ENCODE results near the gene ELOF1.

The ELOF1 gene

GRCh38 chr19:11505504-11506100 is 53.4 kb downstream of the ELOF1 start, which contains the start of gene ZNF653 (continued):
- 0 out of 2 replicates have a peak, but pooled peaks have one; percentile 4 for TF ChIP-seq ZSCAN30 (tag by site-specific recombination; IDR thresholded peaks at IDR 0.05)
- no peak for TF ChIP-seq ZNF112 (tag by site-specific recombination; IDR thresholded peaks at IDR 0.05)
- 0 out of 2 replicates have a peak, but pooled peaks have one; percentile 13 for TF ChIP-seq HOXA7 (CRISPR knock-in tag; IDR thresholded peaks at IDR 0.05; ENCODE audit: borderline replicate concordance)
- TF ChIP-seq MZF1 (tag by site-specific recombination; IDR thresholded peaks at IDR 0.05; ENCODE audit: borderline replicate concordance): no peak
- no peak for TF ChIP-seq ZNF791 (tag by site-specific recombination; IDR thresholded peaks at IDR 0.05)
- TF ChIP-seq ZNF645 (tag by site-specific recombination; IDR thresholded peaks at IDR 0.05): no peak
- TF ChIP-seq ZNF580 (tag by site-specific recombination; IDR thresholded peaks at IDR 0.05): 0 out of 2 replicates have a peak, but pooled peaks have one; percentile 32
- TF ChIP-seq ZNF510 (tag by site-specific recombination; IDR thresholded peaks at IDR 0.05; ENCODE audit: insufficient replicate concordance): no peak
- peak; percentile 93 for TF ChIP-seq ZNF335 (tag by site-specific recombination; conservative IDR thresholded peaks at IDR 0.05)
- peak; percentile 78 for TF ChIP-seq ZNF398 (tag by site-specific recombination; IDR thresholded peaks at IDR 0.05)
- no peak for TF ChIP-seq ZNF18 (tag by site-specific recombination; IDR thresholded peaks at IDR 0.05)
- TF ChIP-seq ZNF768 (tag by site-specific recombination; IDR thresholded peaks at IDR 0.05): no peak
- TF ChIP-seq ZNF416 (tag by site-specific recombination; IDR thresholded peaks at IDR 0.05): no peak
- peak; percentile 45 for TF ChIP-seq SP2 (tag by site-specific recombination; IDR thresholded peaks at IDR 0.05)
- no peak for TF ChIP-seq GFI1B (tag by site-specific recombination; IDR thresholded peaks at IDR 0.05)
- TF ChIP-seq ZNF571 (tag by site-specific recombination; IDR thresholded peaks at IDR 0.05): no peak
- 0 out of 2 replicates have a peak, but pooled peaks have one; percentile 35 for TF ChIP-seq KLF17 (tag by site-specific recombination; IDR thresholded peaks at IDR 0.05)
- 0 out of 2 replicates have a peak, but pooled peaks have one; percentile 12 for TF ChIP-seq ZNF394 (tag by site-specific recombination; IDR thresholded peaks at IDR 0.05; ENCODE audit: borderline replicate concordance)
- TF ChIP-seq ZBTB11 (tag by site-specific recombination; conservative IDR thresholded peaks at IDR 0.05; ENCODE audit: low read depth): peak; percentile 65
- no peak for TF ChIP-seq CTCF (tag by site-specific recombination; IDR thresholded peaks at IDR 0.05)
- TF ChIP-seq ZBTB6 (tag by site-specific recombination; IDR thresholded peaks at IDR 0.05): peak; percentile 99
- TF ChIP-seq ZNF148 (tag by site-specific recombination; IDR thresholded peaks at IDR 0.05; ENCODE audit: borderline replicate concordance): no peak
- no peak for TF ChIP-seq REPIN1 (tag by site-specific recombination; IDR thresholded peaks at IDR 0.05; ENCODE audit: low read depth)
